HepG2 (cell line): ENCODE measurements around the gene MBOAT7. TPM values are rescaled to one million over a fixed set of nuclear protein-coding genes. Genes with fewer than 3 reads are reported as not detected.

ENCODE experiments used
- CHD2 ChIP-seq: IDR thresholded peaks from 2 replicates; pipeline ENCODE4 v1.6.1; 2011; ENCODE audit warnings: low read depth, low read length, improper control_type of control experiment
- CSRNP2 ChIP-seq: sonication (generic); formaldehyde crosslinking; conservative IDR thresholded peaks from 2 replicates; pipeline ENCODE4 v1.8.0; 2022; ENCODE audit warnings: low read depth, missing genetic modification reagents
- FOXK1 ChIP-seq: sonication (generic); formaldehyde crosslinking; IDR thresholded peaks from 2 replicates; pipeline ENCODE4 v1.4.0; 2020; ENCODE audit warnings: low read depth, missing genetic modification reagents, borderline replicate concordance
- GATA4 ChIP-seq: sonication (generic); IDR thresholded peaks from 2 replicates; pipeline ENCODE4 v1.6.1; 2016; ENCODE audit warnings: antibody characterized with exemption, low read depth, borderline replicate concordance
- GLMP ChIP-seq: sonication (generic); formaldehyde crosslinking; IDR thresholded peaks from 2 replicates; pipeline ENCODE4 v1.9.0; 2021; ENCODE audit warnings: missing genetic modification reagents, mild to moderate bottlenecking, borderline replicate concordance
- HNRNPUL1 ChIP-seq: fragments of 200-400 bp; formaldehyde crosslinking; IDR thresholded peaks from 2 replicates; pipeline ENCODE4 v1.6.1; 2017; ENCODE audit warnings: low read depth, mild to moderate bottlenecking, low read length, moderate library complexity
- MIXL1 ChIP-seq: IDR thresholded peaks from 2 replicates; pipeline ENCODE4 v1.6.1; 2016
- PTBP1 ChIP-seq: fragments of 200-400 bp; formaldehyde crosslinking; IDR thresholded peaks from 2 replicates; pipeline ENCODE4 v1.6.1; 2018; ENCODE audit warnings: low read length, low read depth; ENCODE audit not compliant: poor library complexity, severe bottlenecking
- SIN3B ChIP-seq: fragments of 150-350 bp; IDR thresholded peaks from 2 replicates; pipeline ENCODE4 v1.6.1; 2014; ENCODE audit warnings: low read length
- SMYD3 ChIP-seq: sonication (generic); formaldehyde crosslinking; IDR thresholded peaks from 2 replicates; pipeline ENCODE4 v1.8.1; 2023; ENCODE audit warnings: mild to moderate bottlenecking, missing genetic modification reagents
- TCF7 ChIP-seq: sonication (generic); IDR thresholded peaks from 2 replicates; pipeline ENCODE4 v1.6.1; 2016; ENCODE audit warnings: antibody characterized with exemption, low read depth
- TCF7L2 ChIP-seq: IDR thresholded peaks from 2 replicates; pipeline ENCODE4 v1.6.1; 2011; ENCODE audit warnings: mild to moderate bottlenecking, low read depth, low read length, moderate library complexity
- TRIM22 ChIP-seq: fragments of 450-650 bp; IDR thresholded peaks from 2 replicates; pipeline ENCODE4 v1.6.1; 2017
- XRCC5 ChIP-seq: fragments of 200-400 bp; formaldehyde crosslinking; optimal IDR thresholded peaks from 2 replicates; pipeline ENCODE3; 2017; ENCODE audit warnings: mild to moderate bottlenecking, low read length
- ZNF17 ChIP-seq: sonication (generic); formaldehyde crosslinking; IDR thresholded peaks from 2 replicates; pipeline ENCODE4 v1.5.0; 2020; ENCODE audit warnings: mild to moderate bottlenecking, missing genetic modification reagents
- ZNF24 ChIP-seq: fragments of 450-650 bp; IDR thresholded peaks from 2 replicates; pipeline ENCODE4 v1.6.1; 2017; ENCODE audit warnings: antibody characterized with exemption, mild to moderate bottlenecking
- ZNF749 ChIP-seq: sonication (generic); formaldehyde crosslinking; IDR thresholded peaks from 2 replicates; pipeline ENCODE4 v1.8.0; 2022; ENCODE audit warnings: mild to moderate bottlenecking, missing genetic modification reagents, moderate library complexity, borderline replicate concordance
- ZNF83 ChIP-seq: sonication (generic); formaldehyde crosslinking; IDR thresholded peaks from 2 replicates; pipeline ENCODE4 v1.4.0; 2020; ENCODE audit warnings: missing genetic modification reagents, mild to moderate bottlenecking, borderline replicate concordance
- polyA plus RNA-seq, 8 experiments: library from polyadenylated mRNA; depleted of rRNA in 3 of 8; stranded (reverse) in 7 of 8; unstranded in 1 of 8; fragments of >200 nt; fragmentation: Illumina TruSeq in 4 of 8; extraction: Trizol in 4 of 8; gene quantifications; 2 replicates each; pipeline versions ENCODE4 v1.2.1 to v1.2.3, GENCODE V29; 2011 to 2016; ENCODE audit warnings: low read depth in 4 of 8, missing spikeins in 1 of 8, mixed read lengths in 1 of 8; ENCODE audit not compliant: insufficient read depth in 1 of 8
- total RNA-seq, 5 experiments: library from RNA; depleted of rRNA; stranded (reverse); fragments of >200 nt; fragmentation: Illumina TruSeq; extraction: Trizol; gene quantifications; 2 replicates each; pipeline ENCODE4 v1.2.3, GENCODE V29; 2016; ENCODE audit warnings: low read depth in 1 of 5
- TF ChIP-seq, protein P1 (sequence below): sonication (generic); formaldehyde crosslinking; IDR thresholded peaks from 2 replicates; pipeline ENCODE4 v1.5.1; 2020; ENCODE audit warnings: mild to moderate bottlenecking, missing genetic modification reagents, moderate library complexity
- TF ChIP-seq, protein P2 (sequence below): sonication (generic); formaldehyde crosslinking; IDR thresholded peaks from 2 replicates; pipeline ENCODE4 v1.4.0; 2020; ENCODE audit warnings: missing genetic modification reagents
- TF ChIP-seq, protein P3 (sequence below): sonication (generic); formaldehyde crosslinking; IDR thresholded peaks from 2 replicates; pipeline ENCODE4 v1.8.0; 2022; ENCODE audit warnings: missing genetic modification reagents, mild to moderate bottlenecking, inconsistent platforms, borderline replicate concordance

MBOAT7 gene
- total and polyA plus RNA-seq, 2 of the 13 experiments (the other 11 are each of a cell fraction or from before 2014, with no cell fraction given): 22.2 to 25.5 TPM

- TF ChIP-seq CSRNP2 (CRISPR knock-in tag): no peak
- TF ChIP-seq TRIM22: no peak
- TF ChIP-seq SMYD3: no peak
- TF ChIP-seq, protein P1, sequence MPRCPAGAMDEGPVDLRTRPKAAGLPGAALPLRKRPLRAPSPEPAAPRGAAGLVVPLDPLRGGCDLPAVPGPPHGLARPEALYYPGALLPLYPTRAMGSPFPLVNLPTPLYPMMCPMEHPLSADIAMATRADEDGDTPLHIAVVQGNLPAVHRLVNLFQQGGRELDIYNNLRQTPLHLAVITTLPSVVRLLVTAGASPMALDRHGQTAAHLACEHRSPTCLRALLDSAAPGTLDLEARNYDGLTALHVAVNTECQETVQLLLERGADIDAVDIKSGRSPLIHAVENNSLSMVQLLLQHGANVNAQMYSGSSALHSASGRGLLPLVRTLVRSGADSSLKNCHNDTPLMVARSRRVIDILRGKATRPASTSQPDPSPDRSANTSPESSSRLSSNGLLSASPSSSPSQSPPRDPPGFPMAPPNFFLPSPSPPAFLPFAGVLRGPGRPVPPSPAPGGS (CRISPR knock-in tag): 0 out of 2 replicates have a peak, but pooled peaks have one; percentile 8
- TF ChIP-seq TCF7: no peak
- TF ChIP-seq XRCC5: peak; percentile 14
- TF ChIP-seq, protein P2, sequence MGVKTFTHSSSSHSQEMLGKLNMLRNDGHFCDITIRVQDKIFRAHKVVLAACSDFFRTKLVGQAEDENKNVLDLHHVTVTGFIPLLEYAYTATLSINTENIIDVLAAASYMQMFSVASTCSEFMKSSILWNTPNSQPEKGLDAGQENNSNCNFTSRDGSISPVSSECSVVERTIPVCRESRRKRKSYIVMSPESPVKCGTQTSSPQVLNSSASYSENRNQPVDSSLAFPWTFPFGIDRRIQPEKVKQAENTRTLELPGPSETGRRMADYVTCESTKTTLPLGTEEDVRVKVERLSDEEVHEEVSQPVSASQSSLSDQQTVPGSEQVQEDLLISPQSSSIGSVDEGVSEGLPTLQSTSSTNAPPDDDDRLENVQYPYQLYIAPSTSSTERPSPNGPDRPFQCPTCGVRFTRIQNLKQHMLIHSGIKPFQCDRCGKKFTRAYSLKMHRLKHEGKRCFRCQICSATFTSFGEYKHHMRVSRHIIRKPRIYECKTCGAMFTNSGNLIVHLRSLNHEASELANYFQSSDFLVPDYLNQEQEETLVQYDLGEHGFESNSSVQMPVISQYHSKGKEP (CRISPR knock-in tag): no peak
- TF ChIP-seq, protein P3, sequence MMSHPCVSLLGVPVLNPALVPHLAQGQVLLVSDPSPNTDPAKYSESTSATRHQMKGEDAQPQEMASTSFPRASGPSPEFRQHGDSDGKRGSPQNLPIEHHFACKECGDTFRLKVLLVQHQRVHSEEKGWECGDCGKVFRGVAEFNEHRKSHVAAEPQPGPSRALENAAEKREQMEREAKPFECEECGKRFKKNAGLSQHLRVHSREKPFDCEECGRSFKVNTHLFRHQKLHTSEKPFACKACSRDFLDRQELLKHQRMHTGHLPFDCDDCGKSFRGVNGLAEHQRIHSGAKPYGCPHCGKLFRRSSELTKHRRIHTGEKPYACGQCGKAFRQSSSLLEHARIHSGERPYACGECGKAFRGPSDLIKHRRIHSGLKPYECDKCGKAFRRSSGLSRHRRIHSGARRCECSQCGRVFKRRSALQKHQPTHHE (CRISPR knock-in tag): 0 out of 2 replicates have a peak, but pooled peaks have one; percentile 40
- TF ChIP-seq ZNF83: no peak
- no peak for TF ChIP-seq HNRNPUL1
- TF ChIP-seq CHD2: no peak
- no peak for TF ChIP-seq PTBP1
- TF ChIP-seq ZNF24: no peak
- no peak; the same call in 1 of the 2 replicates for TF ChIP-seq GLMP
- TF ChIP-seq GATA4: 0 out of 2 replicates have a peak, but pooled peaks have one; percentile 9
- TF ChIP-seq SIN3B: no peak
- 0 out of 2 replicates have a peak, but pooled peaks have one; percentile 15 for TF ChIP-seq ZNF749 (CRISPR knock-in tag)
- TF ChIP-seq FOXK1: peak; percentile 35; the same call in 1 of the 2 replicates
- TF ChIP-seq MIXL1 (CRISPR knock-in tag): peak; percentile 15; the same call in 1 of the 2 replicates
- no peak for TF ChIP-seq TCF7L2
- no peak for TF ChIP-seq ZNF17 (CRISPR knock-in tag)
These were observed 18.8 kb upstream of the MBOAT7 start (continued) for GRCh38 chr19:54207983-54208783.
